DMS153 treated with DMSO at 0.1 percent for 48 hours (cell line): ENCODE measurements around the gene ACER2.
A peak's percentile ranks its signal among the peaks of the same experiment; 100 is the strongest.

Source experiments
- DNase-seq: peaks from one replicate; lab custom pipeline; 2025; ENCODE audit not compliant: unreplicated experiment; lab: John Stamatoyannopoulos, UW

Gene ACER2

GRCh38 chr9:19481971-19482404 lies 73.2 kb downstream of the ACER2 start:
- no peak for DNase-seq

GRCh38 chr9:19484699-19485098 lies 75.9 kb downstream of the ACER2 start:
- no peak for DNase-seq

- peak; percentile 21 for DNase-seq
These were observed 76.4 kb downstream of the ACER2 start for GRCh38 chr9:19485193-19485592.

- no peak for DNase-seq
These were observed 78.0 kb downstream of the ACER2 start for GRCh38 chr9:19486803-19487202.

GRCh38 chr9:19488721-19489120 lies 79.9 kb downstream of the ACER2 start:
- no peak for DNase-seq

- no peak for DNase-seq
These were observed 81.5 kb downstream of the ACER2 start for GRCh38 chr9:19490269-19490668.

- DNase-seq, result no peak
These were observed 82.0 kb downstream of the ACER2 start for GRCh38 chr9:19490828-19491227.

GRCh38 chr9:19492775-19493173 lies 84.0 kb downstream of the ACER2 start:
- DNase-seq, result no peak

- DNase-seq, result peak; percentile 53
These were observed 84.5 kb downstream of the ACER2 start for GRCh38 chr9:19493174-19493811.

GRCh38 chr9:19493876-19494275 lies 85.1 kb downstream of the ACER2 start:
- DNase-seq, result no peak

GRCh38 chr9:19495186-19496028 lies 86.6 kb downstream of the ACER2 start:
- no peak for DNase-seq

GRCh38 chr9:19496321-19497050 lies 87.7 kb downstream of the ACER2 start:
- DNase-seq, result no peak

GRCh38 chr9:19497276-19497675 lies 88.5 kb downstream of the ACER2 start:
- no peak for DNase-seq

- DNase-seq, result no peak
These were observed 89.2 kb downstream of the ACER2 start for GRCh38 chr9:19498015-19498414.
